Measurements from ENCODE around the gene NOTCH1.

Gene NOTCH1

GRCh38 chr9:136465500-136466154, 80.2 kb downstream of the NOTCH1 start:
- DNase-seq (ENCODE audit: low read depth in 2 of 2) = no peak

- DNase-seq (ENCODE audit: low read depth in 2 of 2) = no peak
These were observed 81.6 kb downstream of the NOTCH1 start for GRCh38 chr9:136464241-136464640.

GRCh38 chr9:136463578-136463977, 82.3 kb downstream of the NOTCH1 start:
- no peak for DNase-seq (ENCODE audit: low read depth in 2 of 2)

DNA sequence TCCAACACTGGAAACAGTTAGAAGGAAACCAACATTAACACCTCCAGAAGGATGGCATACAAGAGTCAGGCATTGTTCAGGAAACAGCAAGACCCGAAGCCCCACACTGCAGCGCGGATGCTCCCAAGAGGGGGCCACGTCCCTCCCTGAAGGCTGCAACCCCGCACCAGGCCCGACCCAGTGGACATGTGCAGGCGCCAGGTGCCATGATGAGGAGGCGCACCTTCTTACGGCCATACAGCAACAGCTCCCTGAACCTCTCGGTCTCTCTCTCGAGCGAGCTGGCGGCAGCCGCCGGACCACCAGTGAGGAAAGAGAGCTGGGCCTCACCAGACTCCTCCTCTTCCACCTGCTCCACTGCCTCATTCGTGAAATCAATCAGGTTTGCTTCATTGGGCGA, 83.2 kb downstream of the NOTCH1 start:
- DNase-seq (ENCODE audit: low read depth in 2 of 2) = no peak

DNA sequence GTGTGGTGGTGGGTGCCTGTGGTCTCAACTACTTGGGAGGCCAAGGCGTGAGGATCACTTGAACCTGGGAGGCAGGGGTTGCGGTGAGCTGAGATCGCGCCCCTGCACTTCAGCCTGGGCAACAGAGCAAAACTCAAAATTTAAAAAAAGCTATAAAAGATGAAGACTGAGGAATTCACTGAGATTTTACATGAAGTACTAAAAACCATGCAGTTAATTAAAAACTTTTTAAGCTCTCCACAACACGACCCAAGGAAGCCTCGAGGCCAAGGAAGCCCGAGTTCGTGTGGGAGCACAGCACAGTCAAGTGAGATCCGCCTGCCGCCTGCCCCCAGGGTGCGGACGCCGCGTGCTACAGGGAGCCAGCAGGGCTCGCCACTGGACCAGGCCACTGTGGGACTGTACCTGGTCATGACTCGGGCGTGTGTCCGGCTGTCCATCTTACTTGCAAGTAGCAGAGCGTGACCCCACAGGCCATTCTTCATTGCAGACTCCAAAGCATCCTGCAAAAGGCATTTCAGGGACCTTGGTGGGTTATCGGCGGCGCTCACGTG, 85.0 kb downstream of the NOTCH1 start:
- DNase-seq (ENCODE audit: low read depth in 2 of 2) = no peak

DNA sequence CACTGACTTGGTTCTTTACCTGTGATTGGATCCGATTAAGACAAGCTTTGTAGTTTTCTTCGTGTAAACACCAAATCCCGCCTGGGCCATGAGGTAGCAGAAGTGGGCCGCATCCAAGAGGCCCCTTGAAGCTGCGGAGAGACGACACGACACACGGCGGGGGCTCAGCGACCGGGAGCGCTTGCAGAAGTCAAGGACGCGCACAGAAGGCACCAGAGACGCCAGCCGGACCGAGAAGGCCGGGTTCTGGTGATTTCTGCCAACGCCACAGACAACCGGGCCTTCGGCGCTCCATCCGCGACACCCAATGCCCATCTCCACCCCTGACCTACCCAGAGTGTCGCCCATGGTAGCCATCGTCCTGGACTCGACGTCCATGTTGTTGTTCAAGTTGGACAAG, 86.4 kb downstream of the NOTCH1 start:
- no peak for DNase-seq (ENCODE audit: low read depth in 2 of 2)

DNA sequence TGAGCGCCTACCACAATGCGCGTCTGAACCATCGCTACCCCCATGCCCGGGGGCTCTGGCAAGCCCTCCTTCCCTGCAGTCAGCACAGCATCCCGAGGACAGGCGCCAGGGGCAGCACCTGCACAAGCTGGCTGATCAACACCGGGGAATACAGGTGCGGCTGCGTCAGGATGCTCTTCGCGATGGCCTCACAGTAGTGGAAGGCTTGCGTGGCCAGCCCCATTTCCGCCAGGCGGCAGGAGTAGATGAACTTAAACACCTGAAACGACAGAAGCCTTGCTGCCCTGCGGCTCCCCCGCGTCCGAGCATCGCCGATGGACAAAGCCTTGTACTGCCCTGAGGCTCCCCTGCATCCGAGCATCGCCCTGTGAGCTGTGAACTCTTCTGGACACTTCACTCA, 88.5 kb downstream of the NOTCH1 start:
- no peak for DNase-seq (ENCODE audit: low read depth in 2 of 2)

DNA sequence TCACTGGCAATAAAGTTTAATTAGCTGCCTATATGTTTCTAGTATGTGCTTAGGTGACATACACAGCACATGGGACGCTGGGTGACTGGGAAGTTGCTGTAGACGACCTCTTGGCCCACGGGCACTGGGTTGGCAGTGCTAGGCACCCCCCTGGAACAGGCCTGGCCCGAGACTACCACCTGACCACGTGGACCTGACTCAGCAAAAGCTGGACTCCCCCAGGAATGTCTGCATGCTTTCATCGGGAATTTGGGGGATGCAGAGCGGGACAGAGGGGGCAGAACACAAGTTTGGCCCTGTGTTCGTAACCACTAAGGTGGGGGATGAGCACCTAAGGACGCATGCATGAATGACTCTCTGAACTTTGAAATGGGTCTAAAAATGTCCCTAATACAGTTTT, 89.6 kb downstream of the NOTCH1 start:
- no peak for DNase-seq (ENCODE audit: low read depth in 2 of 2)

DNA sequence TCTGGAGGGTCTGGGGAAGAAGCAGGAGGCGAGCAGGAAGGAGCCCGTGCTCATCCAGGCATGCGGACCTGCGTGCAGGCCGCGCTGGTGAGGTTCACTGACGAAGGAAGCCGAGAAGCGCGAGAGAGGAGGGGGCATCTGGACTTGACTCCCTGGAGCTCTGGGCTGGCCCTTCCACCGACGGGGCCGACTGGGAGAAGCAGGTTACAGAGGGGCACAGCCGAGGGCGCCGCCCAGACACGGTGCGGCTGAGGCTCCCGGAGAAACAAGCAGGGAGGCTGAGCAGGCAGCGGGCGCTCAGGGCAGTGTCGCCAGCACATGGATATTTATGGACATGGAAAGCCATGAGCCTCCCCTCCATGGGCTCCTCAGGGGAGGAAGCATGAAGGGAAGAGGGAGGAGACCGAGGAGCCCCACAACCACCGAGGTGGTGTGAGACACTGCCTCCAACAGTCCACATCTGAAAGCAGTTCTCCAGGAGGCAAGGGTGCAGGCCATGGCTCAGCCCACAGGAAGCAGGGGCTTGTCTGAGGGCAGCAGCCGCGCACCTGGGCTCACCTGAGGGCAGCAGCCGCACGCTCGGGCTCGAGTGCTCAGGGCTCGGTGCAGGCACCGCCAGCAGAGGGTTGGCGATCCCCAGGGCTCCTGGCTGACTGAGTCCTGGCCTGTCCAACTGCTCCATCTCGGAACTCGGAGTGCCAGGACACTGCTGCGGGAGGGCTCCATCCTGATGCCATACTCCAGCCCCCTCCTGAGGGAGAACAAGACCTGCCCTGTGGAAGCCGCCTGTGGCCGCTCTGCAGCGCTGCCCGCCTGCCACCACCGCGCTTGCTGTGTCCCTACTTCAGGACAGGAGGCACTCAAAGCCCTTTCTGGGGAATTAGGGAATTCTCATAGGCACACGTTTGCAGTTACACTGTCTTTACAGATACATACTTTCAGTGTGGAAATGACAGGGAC, 90.5 kb downstream of the NOTCH1 start:
- no peak for DNase-seq (ENCODE audit: low read depth in 2 of 2)

DNA sequence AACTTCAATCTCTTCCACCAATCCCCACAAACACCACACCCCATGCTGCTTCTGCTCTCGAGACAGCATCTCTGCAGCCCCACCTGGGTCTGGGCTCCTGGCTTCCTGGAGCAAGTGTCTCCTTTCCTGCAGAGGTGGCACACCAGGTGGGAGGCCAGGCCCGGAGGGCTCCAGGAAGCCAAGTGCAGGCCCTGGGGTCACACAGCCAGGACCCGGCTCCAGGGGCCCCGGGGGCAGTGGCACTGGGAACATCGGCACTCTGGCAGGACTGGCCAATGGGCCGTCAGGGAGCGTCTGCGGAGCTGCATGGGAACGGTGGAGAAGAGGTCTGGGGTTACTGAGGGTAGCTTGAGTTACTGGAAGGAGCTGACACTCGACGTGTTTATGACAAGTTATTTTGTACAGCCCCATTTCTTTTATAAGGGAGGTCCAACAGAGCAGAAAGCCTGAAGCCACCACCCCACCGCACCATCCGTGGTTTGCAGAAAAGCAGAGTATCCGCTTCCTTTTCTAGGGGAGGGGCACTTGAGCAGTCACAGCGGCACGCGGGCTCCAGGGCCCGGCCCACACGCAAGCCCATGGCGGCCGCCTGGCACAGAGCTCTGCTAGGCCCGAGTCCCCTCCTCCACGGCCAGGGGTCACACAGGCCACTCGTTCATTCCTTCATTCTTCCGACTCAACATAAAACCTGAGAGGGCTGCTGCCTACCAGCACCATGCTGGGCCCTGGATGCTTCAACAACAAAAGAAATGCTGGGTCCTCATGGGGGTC, 91.6 kb downstream of the NOTCH1 start:
- DNase-seq (ENCODE audit: low read depth in 2 of 2) = no peak

DNA sequence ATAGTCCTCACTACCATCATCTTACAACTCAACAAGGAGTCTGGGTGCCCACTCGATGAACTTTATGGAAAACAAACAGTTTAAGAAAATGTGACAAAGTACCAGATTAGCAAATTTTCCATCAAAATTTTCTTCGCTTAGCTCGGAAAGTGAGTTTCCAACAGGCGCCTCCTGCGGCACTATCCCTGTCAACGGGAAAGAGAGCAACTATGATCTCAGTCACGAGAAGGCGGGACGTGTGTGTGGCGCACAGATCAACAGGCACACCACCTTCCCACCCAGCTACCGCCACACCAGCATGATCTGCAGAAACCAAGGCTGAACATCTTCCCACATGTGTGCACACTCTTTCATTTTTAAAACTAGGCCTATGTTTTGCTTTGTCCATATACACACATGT, 92.5 kb downstream of the NOTCH1 start:
- no peak for DNase-seq (ENCODE audit: low read depth in 2 of 2)

GRCh38 chr9:136451221-136451877, 94.5 kb downstream of the NOTCH1 start:
- no peak for DNase-seq (ENCODE audit: low read depth in 2 of 2)

DNA sequence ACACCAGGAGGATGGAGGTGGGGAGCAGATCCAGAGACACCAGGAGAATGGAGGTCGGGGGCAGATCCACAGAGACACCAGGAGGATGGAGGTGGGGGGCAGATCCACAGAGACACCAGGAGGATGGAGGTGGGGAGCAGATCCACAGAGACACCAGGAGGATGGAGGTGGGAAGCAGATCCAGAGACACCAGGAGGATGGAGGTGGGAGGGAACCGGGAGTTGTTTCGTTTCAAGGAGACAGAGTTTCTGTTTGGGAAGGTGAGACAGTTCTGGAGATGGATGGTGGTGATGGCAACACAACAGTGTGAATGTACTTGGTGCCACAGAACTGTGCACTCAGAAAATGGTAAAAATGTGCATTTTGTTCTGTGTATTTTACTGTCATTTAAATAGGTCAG, 97.2 kb downstream of the NOTCH1 start:
- no peak for DNase-seq (ENCODE audit: low read depth in 2 of 2)

DNA sequence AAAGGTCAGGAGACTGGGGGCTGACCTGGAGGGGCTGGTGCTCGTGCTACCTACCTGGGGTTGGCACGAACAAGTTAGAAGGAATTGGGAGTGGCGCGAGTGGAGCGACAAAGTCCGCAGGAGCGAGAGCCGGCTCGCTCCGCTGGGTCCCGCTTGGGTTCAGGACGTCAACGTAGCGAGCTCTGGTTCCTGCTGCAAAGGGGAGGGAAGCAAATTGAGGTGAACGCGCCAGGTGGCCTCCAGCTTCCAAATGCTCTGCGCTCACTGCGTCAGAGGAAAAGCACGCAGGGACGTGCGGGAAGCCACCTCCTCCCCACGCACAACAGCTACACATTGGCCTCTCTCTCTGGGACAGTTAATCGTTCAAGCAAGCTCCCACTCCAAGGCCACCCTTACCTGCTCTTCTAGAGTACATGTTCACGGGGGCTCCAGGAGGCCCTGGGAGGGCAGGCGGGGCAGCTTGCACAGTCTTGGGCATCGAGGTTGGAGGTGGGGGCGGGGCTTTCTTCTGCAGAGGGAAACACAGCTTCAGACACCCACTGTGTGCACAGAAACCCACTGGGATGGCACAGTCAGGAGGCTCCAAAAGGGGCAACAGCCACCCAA, 98.6 kb downstream of the NOTCH1 start:
- no peak for DNase-seq (ENCODE audit: low read depth in 2 of 2)

GRCh38 chr9:136445799-136446198, 100.0 kb downstream of the NOTCH1 start:
- DNase-seq (ENCODE audit: low read depth in 2 of 2) = no peak

Measured in stimulated activated CD4-positive, alpha-beta T cell treated with anti-CD3 and anti-CD28 coated beads, Interleukin-1b, Interleukin-23, amount 100 ng/mL, for 1 hour (primary cell).